ENCODE results near the gene KXD1. TPM values are rescaled to one million over a fixed set of nuclear protein-coding genes. Genes with fewer than 3 reads are reported as not detected.

The KXD1 gene
- total RNA-seq, 4 donors from 2014 or later: 30.3 to 113 (median 82.5) TPM

GRCh38 chr19:18603255-18603957 is 45.7 kb downstream of the KXD1 start:
- peaks cover 0 to 19% of the 10 kb centered on the region in 2 donors for H3K4me1 ChIP-seq

DNA sequence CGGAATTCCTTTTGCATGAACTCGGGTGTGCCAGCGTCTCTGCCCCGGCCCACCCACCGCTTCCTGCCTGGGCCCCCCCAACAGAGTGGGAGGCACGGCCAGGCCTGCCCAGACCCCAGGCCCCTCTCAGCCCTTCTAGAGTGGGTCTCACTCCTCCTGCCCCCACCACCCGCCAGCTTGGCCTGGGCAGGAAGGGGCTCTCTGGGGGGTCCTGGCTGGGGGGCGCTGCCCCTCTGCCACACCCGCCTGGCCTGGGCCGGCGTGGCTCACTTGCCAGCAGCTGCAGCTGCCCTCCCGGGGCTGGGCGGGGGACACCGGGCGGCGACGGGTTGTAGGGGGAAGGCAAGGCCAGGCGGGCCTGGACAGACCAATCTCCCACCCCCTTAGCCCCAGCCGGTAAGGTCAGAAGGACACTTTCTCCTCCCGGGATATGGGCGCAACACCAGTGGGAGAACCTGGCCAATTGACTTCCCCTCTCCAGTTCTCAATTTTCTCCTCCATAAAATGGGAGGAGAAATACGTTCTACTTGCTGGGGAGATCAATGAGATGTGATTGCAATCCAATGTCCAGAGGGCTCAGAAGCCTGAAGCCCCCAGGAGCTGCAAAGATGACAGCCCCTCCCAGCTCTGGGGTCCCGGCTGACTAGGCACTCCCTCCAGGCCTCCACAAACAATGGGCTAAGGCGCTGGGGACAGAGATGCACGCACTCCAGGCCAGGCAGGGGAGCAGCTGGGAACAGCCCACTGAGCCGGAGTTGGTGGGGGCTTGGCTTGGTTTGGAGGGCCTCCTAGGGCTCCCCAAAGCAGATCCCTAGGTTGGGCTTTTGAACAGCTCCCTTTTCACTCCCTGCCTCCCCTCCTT is 46.5 kb downstream of the KXD1 start:
- no peak for DNase-seq
- Histone ChIP-seq H3K4me3 (no peak overlapping the region), H3K4me1 (peaks cover 0 to 19% of the 10 kb centered on the region in 2 donors), H3K9me3 (no peaks in the 10 kb centered on the region), H3K27ac (no peak overlapping the region), H3K36me3 (no peaks in the 10 kb centered on the region), H3K27me3 (peaks cover 21 to 31% of the 10 kb centered on the region in 2 donors)
- intact Hi-C loops (cut with DNase I; ENCODE audit: low total_unique reads): no loop called here
- TF ChIP-seq POLR2A (IDR thresholded peaks at IDR 0.05) (no peak), CTCF (IDR thresholded peaks at IDR 0.05) (no peak)

More at GRCh38 chr19:18603255-18603957, 45.7 kb downstream of the KXD1 start:
- no peak for TF ChIP-seq CTCF (IDR thresholded peaks at IDR 0.05)
- no peak for TF ChIP-seq POLR2A (IDR thresholded peaks at IDR 0.05)
- Histone ChIP-seq H3K27me3 (peaks cover 17 to 31% of the 10 kb centered on the region in 2 donors), H3K36me3 (no peaks in the 10 kb centered on the region), H3K9me3 (no peaks in the 10 kb centered on the region), H3K4me3 (no peak overlapping the region), H3K27ac (no peak overlapping the region)
- intact Hi-C loops (cut with DNase I; ENCODE audit: low total_unique reads): no loop called here
- no peak for DNase-seq

DNA sequence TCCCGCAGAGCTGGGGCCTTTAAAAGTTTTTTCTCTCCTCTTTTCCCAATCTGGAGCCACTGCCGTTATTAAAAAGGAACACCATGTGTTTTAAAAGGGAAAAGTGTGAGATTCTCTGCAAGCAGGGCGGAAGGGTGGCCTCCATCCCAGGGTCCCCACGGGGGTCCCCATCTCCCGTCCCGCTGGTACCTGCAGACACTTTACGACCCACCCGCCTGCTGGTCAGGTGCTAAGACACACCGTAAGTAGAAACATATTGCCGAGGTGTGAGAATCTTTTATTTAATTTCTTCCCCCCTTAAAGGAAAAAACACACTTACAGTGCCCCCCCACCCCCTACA is 47.1 kb downstream of the KXD1 start:
- Histone ChIP-seq H3K27ac (no peak overlapping the region), H3K4me3 (no peak overlapping the region), H3K9me3 (no peaks in the 10 kb centered on the region), H3K36me3 (no peaks in the 10 kb centered on the region), H3K27me3 (peaks cover 27 to 35% of the 10 kb centered on the region in 2 donors), H3K4me1 (peaks cover 0 to 19% of the 10 kb centered on the region in 2 donors)
- intact Hi-C loops (cut with DNase I; ENCODE audit: low total_unique reads): no loop called here
- no peak for TF ChIP-seq POLR2A (IDR thresholded peaks at IDR 0.05)
- TF ChIP-seq CTCF (IDR thresholded peaks at IDR 0.05): no peak
- no peak for DNase-seq

GRCh38 chr19:18605196-18605545 is 47.5 kb downstream of the KXD1 start:
- TF ChIP-seq CTCF (IDR thresholded peaks at IDR 0.05): no peak
- TF ChIP-seq POLR2A (IDR thresholded peaks at IDR 0.05): no peak
- H3K27ac ChIP-seq: no peak overlapping the region
- intact Hi-C loops (cut with DNase I; ENCODE audit: low total_unique reads): no loop called here
- H3K4me3 ChIP-seq: no peak overlapping the region
- no peaks in the 10 kb centered on the region for H3K9me3 ChIP-seq
- H3K36me3 ChIP-seq: no peaks in the 10 kb centered on the region
- H3K27me3 ChIP-seq: peaks cover 31 to 39% of the 10 kb centered on the region in 2 donors
- peaks cover 0 to 19% of the 10 kb centered on the region in 2 donors for H3K4me1 ChIP-seq
- no peak for DNase-seq

Data from uterus (tissue), 4 donors.